ENCODE measurements around the gene AMMECR1.

The AMMECR1 gene

DNA sequence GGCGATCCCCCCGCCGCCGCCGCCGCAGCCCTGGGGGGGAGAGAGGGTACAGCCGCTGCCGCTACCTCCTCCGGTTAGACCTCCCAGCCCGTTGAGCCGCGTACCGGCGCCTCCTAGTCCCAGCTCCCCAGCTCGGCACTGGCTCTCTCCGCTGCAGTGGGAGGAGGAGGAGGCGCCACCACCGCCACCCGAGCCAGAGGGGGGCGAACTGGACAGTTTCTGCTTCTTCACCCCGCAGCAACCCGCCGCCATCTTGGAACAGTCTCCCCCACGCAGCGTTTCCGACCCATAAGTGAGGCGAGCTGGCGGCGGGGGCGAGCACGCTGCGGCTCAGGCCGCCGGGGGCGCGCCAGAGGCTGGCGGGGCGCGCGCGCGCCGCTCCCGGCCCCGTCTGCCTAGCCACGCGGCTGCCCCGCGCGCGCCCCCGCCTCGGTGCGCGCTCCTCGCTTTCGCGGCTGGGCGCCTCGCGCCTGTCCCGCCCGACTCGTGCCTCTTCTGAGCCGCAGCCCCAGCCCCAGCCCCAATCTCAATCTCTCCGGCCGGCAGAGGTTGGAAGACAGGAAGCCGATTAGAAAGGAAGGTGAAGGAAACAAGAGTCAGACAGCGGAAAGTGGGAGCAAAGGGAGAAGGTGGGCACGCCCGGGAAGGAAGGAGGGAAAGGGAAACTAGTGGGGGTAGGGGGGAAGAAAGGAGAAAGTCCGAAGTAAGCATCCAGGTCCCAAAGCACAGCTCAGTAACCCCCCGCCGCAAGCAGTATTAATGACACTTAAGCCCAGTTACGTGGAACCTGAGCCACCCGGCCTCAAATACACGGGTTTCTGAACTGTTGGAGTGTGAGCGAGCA lies at the start of gene AMMECR1:
AMMECR1 (minus strand) TSS at position 266 of the 844 bp plus-strand sequence; CDS start at position 252, 14 bp downstream.
- H3F3A ChIP-seq (ENCODE audit: insufficient read depth, low read length) = no peaks in the 10 kb centered on the region
- peak within 1 kb of the TSS; percentile 86 for H3K4me2 ChIP-seq (ENCODE audit: low read length)
- no peaks in the 10 kb centered on the region for H3K9me2 ChIP-seq (ENCODE audit: low read depth, low read length)
- H3K79me2 ChIP-seq (ENCODE audit: insufficient read depth, low read length) = peaks cover 42% of the 10 kb centered on the region
- H3K36me3 ChIP-seq (ENCODE audit: insufficient read depth, low read length) = no peaks in the 10 kb centered on the region
- TF ChIP-seq EZH2 (IDR thresholded peaks at IDR 0.05; ENCODE audit: borderline replicate concordance, low read length) = no peak
- TF ChIP-seq, protein P1, sequence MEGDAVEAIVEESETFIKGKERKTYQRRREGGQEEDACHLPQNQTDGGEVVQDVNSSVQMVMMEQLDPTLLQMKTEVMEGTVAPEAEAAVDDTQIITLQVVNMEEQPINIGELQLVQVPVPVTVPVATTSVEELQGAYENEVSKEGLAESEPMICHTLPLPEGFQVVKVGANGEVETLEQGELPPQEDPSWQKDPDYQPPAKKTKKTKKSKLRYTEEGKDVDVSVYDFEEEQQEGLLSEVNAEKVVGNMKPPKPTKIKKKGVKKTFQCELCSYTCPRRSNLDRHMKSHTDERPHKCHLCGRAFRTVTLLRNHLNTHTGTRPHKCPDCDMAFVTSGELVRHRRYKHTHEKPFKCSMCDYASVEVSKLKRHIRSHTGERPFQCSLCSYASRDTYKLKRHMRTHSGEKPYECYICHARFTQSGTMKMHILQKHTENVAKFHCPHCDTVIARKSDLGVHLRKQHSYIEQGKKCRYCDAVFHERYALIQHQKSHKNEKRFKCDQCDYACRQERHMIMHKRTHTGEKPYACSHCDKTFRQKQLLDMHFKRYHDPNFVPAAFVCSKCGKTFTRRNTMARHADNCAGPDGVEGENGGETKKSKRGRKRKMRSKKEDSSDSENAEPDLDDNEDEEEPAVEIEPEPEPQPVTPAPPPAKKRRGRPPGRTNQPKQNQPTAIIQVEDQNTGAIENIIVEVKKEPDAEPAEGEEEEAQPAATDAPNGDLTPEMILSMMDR (IDR thresholded peaks at IDR 0.05; ENCODE audit: low read length) = no peak
- H3K9ac ChIP-seq (ENCODE audit: low read length) = peak within 1 kb of the TSS; percentile 96
- H3K9me3 ChIP-seq (ENCODE audit: low read length) = no peaks in the 10 kb centered on the region
- peak within 1 kb of the TSS; percentile 98 for H3K4me3 ChIP-seq (ENCODE audit: low read depth, low read length, poor library complexity, severe bottlenecking)
- H3K27me3 ChIP-seq (ENCODE audit: insufficient read depth, low read length) = no peaks in the 10 kb centered on the region
- no peak within 1 kb of the TSS for H2AFZ ChIP-seq (ENCODE audit: low read length)
- H4K20me1 ChIP-seq (ENCODE audit: insufficient read depth, low read length) = no peaks in the 10 kb centered on the region
- H3K27ac ChIP-seq (ENCODE audit: low read depth, low read length, poor library complexity, severe bottlenecking) = peak within 1 kb of the TSS; percentile 57
- H3K4me1 ChIP-seq (ENCODE audit: insufficient read depth, low read length, severe bottlenecking) = peaks cover 31% of the 10 kb centered on the region

- no peaks in the 10 kb centered on the region for H3K79me2 ChIP-seq (ENCODE audit: insufficient read depth, low read length)
- H3K9me2 ChIP-seq (ENCODE audit: low read depth, low read length) = no peaks in the 10 kb centered on the region
- H3K4me3 ChIP-seq (ENCODE audit: low read depth, low read length, poor library complexity, severe bottlenecking) = no peak overlapping the region
- no peak overlapping the region for H3K9ac ChIP-seq (ENCODE audit: low read length)
- no peaks in the 10 kb centered on the region for H3K9me3 ChIP-seq (ENCODE audit: low read length)
- no peak overlapping the region for H3K4me2 ChIP-seq (ENCODE audit: low read length)
- TF ChIP-seq, protein P1 (IDR thresholded peaks at IDR 0.05; ENCODE audit: low read length) = no peak
- no peak for TF ChIP-seq EZH2 (IDR thresholded peaks at IDR 0.05; ENCODE audit: borderline replicate concordance, low read length)
- no peaks in the 10 kb centered on the region for H4K20me1 ChIP-seq (ENCODE audit: insufficient read depth, low read length)
- no peaks in the 10 kb centered on the region for H3K4me1 ChIP-seq (ENCODE audit: insufficient read depth, low read length, severe bottlenecking)
- H3K36me3 ChIP-seq (ENCODE audit: insufficient read depth, low read length) = no peaks in the 10 kb centered on the region
- H3K27ac ChIP-seq (ENCODE audit: low read depth, low read length, poor library complexity, severe bottlenecking) = no peak overlapping the region
- no peak overlapping the region for H2AFZ ChIP-seq (ENCODE audit: low read length)
- no peaks in the 10 kb centered on the region for H3F3A ChIP-seq (ENCODE audit: insufficient read depth, low read length)
- H3K27me3 ChIP-seq (ENCODE audit: insufficient read depth, low read length) = no peaks in the 10 kb centered on the region
Observed at GRCh38 chrX:110363244-110363643, 45.4 kb upstream of the AMMECR1 start.

DNA sequence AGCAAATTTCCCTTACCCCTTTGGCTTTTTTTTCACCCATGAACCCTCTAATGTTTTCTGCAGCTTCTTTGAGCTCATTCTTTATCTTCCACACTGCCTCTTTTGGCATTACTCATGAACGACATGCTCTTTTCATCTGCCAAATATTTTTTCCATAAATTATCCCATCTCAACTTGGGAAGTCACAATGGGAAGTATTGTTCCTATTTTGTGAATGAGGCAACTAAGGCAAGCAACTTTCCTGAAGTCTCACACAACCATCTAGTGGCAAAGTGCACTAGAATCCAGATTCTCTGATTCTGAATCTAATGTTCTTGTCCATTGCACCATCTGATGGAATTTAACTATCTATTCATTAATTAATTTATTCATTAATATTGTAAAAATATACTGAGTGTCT lies 41.4 kb upstream of the AMMECR1 start:
- Histone ChIP-seq H3K79me2 (ENCODE audit: insufficient read depth, low read length) (no peaks in the 10 kb centered on the region), H2AFZ (ENCODE audit: low read length) (no peak overlapping the region), H3K36me3 (ENCODE audit: insufficient read depth, low read length) (no peaks in the 10 kb centered on the region), H3K4me1 (ENCODE audit: insufficient read depth, low read length, severe bottlenecking) (no peaks in the 10 kb centered on the region), H3K4me2 (ENCODE audit: low read length) (no peak overlapping the region), H3K27me3 (ENCODE audit: insufficient read depth, low read length) (no peaks in the 10 kb centered on the region), H3K9me2 (ENCODE audit: low read depth, low read length) (no peaks in the 10 kb centered on the region), H3K4me3 (ENCODE audit: low read depth, low read length, poor library complexity, severe bottlenecking) (no peak overlapping the region), H3K9ac (ENCODE audit: low read length) (no peak overlapping the region), H3F3A (ENCODE audit: insufficient read depth, low read length) (no peaks in the 10 kb centered on the region), H3K9me3 (ENCODE audit: low read length) (no peaks in the 10 kb centered on the region), H3K27ac (ENCODE audit: low read depth, low read length, poor library complexity, severe bottlenecking) (no peak overlapping the region), H4K20me1 (ENCODE audit: insufficient read depth, low read length) (no peaks in the 10 kb centered on the region)
- TF ChIP-seq, protein P1 (IDR thresholded peaks at IDR 0.05; ENCODE audit: low read length) = no peak
- TF ChIP-seq EZH2 (IDR thresholded peaks at IDR 0.05; ENCODE audit: borderline replicate concordance, low read length) = no peak
